ENCODE results near the gene PIGK. TPM values are rescaled to one million over a fixed set of nuclear protein-coding genes. Genes with fewer than 3 reads are reported as not detected.

The PIGK gene
- total and polyA plus RNA-seq, 10 of the 15 experiments (the other 5 are each of a cell fraction or from before 2014, with no cell fraction given) = 9.1 to 27.4 (median 16.9) TPM

DNA sequence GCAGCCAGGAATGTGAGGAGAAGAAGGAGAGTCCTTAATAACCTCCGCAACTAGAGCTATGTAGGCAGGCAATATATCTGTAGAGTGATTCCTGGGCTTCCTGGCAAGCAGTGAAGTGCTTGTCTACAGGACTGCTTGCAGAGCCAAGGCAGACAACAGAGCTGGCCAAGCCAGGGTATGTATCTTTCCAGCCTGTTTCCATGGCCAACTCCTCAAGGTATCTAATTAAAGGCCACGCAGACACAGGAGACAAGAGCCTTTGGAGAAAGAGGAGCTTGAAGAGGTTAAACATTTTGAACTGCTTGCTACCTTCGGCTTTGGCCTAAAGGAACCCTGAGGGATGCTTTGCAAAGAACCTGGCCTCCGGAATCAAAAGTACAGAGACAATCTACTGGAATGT, 137.4 kb downstream of the PIGK start:
- in situ Hi-C loops (cut with MboI) = no loop called here
- ATAC-seq = no peak
- H4K20me1 ChIP-seq (ENCODE audit: control insufficient read depth, insufficient read depth) = no peaks in the 10 kb centered on the region
- ChIA-PET SMC1A (ENCODE audit: uncharacterized antibody, unreplicated experiment) (interaction anchor here (1.0 to 1.3 kb wide), 3 partner anchors 15 to 130 kb away, joined by 3 to 5 read pairs (median 3); no protein-coding TSS in a partner anchor), CTCF (interaction anchor here (1.1 kb wide), 1 partner anchor 20 kb away, joined by 5 read pairs; no protein-coding TSS in a partner anchor), POLR2A (interaction anchor here (0.5 kb wide), 1 partner anchor 208 kb away, joined by 7 read pairs; no protein-coding TSS in a partner anchor), RAD21 (ENCODE audit: unreplicated experiment) (interaction anchor here (0.7 to 0.9 kb wide), 2 partner anchors 142 to 149 kb away, joined by 3 read pairs; no protein-coding TSS in a partner anchor)
- WGBS (ENCODE audit: insufficient coverage, insufficient replicate concordance, low lambda C conversion rate, missing lambda C conversion rate) = 51% methylated on average over 4 of the region's 4 CpGs
- intact Hi-C loops (cut with micrococcal nuclease; ENCODE audit: unreplicated experiment) = no loop called here
- no peak overlapping the region for H2AFZ ChIP-seq (ENCODE audit: control insufficient read depth, low read depth, low read length)
- no peak overlapping the region for H3K4me2 ChIP-seq (ENCODE audit: control insufficient read depth, insufficient read depth)
- no peaks in the 10 kb centered on the region for H3K4me1 ChIP-seq (ENCODE audit: control insufficient read depth, insufficient read depth, low read length)
- no peaks in the 10 kb centered on the region for H3K79me2 ChIP-seq (ENCODE audit: control insufficient read depth, insufficient read depth, low read length)
- H3K27ac ChIP-seq (ENCODE audit: control insufficient read depth, insufficient read depth) = no peak overlapping the region
- no peak for FAIRE-seq
- H3K27me3 ChIP-seq (replicated peaks in 1 of 2; ENCODE audit: control insufficient read depth in 2 of 2, insufficient read depth in 2 of 2, low read length in 1 of 2) = no peaks in the 10 kb centered on the region; a peak in 1 of 4 replicates
- H3K9me3 ChIP-seq (replicated peaks; ENCODE audit: control insufficient read depth, insufficient read depth, low read length) = no peaks in the 10 kb centered on the region
- DNase-seq (ENCODE audit: low read depth, low spot score) = no peak
- H3K9ac ChIP-seq (ENCODE audit: control insufficient read depth, insufficient read depth, low read length) = no peak overlapping the region
- no peaks in the 10 kb centered on the region for H3K36me3 ChIP-seq (ENCODE audit: control insufficient read depth in 2 of 2, insufficient read depth in 2 of 2, low read length in 1 of 2)
- no peak overlapping the region for H3K4me3 ChIP-seq
- no TSS peak for BruUV-seq (replicated peaks)
- TF ChIP-seq, protein P1, sequence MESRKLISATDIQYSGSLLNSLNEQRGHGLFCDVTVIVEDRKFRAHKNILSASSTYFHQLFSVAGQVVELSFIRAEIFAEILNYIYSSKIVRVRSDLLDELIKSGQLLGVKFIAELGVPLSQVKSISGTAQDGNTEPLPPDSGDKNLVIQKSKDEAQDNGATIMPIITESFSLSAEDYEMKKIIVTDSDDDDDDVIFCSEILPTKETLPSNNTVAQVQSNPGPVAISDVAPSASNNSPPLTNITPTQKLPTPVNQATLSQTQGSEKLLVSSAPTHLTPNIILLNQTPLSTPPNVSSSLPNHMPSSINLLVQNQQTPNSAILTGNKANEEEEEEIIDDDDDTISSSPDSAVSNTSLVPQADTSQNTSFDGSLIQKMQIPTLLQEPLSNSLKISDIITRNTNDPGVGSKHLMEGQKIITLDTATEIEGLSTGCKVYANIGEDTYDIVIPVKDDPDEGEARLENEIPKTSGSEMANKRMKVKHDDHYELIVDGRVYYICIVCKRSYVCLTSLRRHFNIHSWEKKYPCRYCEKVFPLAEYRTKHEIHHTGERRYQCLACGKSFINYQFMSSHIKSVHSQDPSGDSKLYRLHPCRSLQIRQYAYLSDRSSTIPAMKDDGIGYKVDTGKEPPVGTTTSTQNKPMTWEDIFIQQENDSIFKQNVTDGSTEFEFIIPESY (IDR thresholded peaks at IDR 0.05) = no peak
- TF ChIP-seq HDAC6 (IDR thresholded peaks at IDR 0.05; ENCODE audit: unreplicated experiment) (no peak), NBN (IDR thresholded peaks at IDR 0.05) (no peak), SUZ12 (IDR thresholded peaks at IDR 0.05; ENCODE audit: unreplicated experiment) (no peak), MYB (IDR thresholded peaks at IDR 0.05; ENCODE audit: borderline replicate concordance, low read depth, low read length) (no peak), NR2C1 (IDR thresholded peaks at IDR 0.05) (no peak), GATAD2B (conservative IDR thresholded peaks at IDR 0.05; ENCODE audit: low read depth) (no peak), RUNX3 (IDR thresholded peaks at IDR 0.05; ENCODE audit: low read length) (no peak), JUNB (IDR thresholded peaks at IDR 0.05) (no peak), MTA3 (IDR thresholded peaks at IDR 0.05; ENCODE audit: borderline replicate concordance, low read length) (no peak), MTA2 (IDR thresholded peaks at IDR 0.05; ENCODE audit: low read depth) (no peak), ESRRA (IDR thresholded peaks at IDR 0.05; ENCODE audit: low read length) (no peak), RFX5 (IDR thresholded peaks at IDR 0.05; ENCODE audit: low read depth, low read length) (no peak), BACH1 (IDR thresholded peaks at IDR 0.05; ENCODE audit: borderline replicate concordance) (no peak), ETV6 (conservative IDR thresholded peaks at IDR 0.05 in 1 of 2, IDR thresholded peaks at IDR 0.05 in 1 of 2; ENCODE audit: borderline replicate concordance in 1 of 2, low read depth in 1 of 2) (no peak), CHD2 (IDR thresholded peaks at IDR 0.05; ENCODE audit: borderline replicate concordance, low read depth, low read length) (no peak), YY1 (IDR thresholded peaks at IDR 0.05; ENCODE audit: low read depth, low read length) (no peak), SREBF2 (IDR thresholded peaks at IDR 0.05; ENCODE audit: low read length) (no peak)
- TF ChIP-seq, protein P2, sequence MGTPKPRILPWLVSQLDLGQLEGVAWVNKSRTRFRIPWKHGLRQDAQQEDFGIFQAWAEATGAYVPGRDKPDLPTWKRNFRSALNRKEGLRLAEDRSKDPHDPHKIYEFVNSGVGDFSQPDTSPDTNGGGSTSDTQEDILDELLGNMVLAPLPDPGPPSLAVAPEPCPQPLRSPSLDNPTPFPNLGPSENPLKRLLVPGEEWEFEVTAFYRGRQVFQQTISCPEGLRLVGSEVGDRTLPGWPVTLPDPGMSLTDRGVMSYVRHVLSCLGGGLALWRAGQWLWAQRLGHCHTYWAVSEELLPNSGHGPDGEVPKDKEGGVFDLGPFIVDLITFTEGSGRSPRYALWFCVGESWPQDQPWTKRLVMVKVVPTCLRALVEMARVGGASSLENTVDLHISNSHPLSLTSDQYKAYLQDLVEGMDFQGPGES (IDR thresholded peaks at IDR 0.05) = no peak
- TF ChIP-seq, protein P3, sequence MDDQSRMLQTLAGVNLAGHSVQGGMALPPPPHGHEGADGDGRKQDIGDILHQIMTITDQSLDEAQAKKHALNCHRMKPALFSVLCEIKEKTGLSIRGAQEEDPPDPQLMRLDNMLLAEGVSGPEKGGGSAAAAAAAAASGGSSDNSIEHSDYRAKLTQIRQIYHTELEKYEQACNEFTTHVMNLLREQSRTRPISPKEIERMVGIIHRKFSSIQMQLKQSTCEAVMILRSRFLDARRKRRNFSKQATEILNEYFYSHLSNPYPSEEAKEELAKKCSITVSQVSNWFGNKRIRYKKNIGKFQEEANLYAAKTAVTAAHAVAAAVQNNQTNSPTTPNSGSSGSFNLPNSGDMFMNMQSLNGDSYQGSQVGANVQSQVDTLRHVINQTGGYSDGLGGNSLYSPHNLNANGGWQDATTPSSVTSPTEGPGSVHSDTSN (IDR thresholded peaks at IDR 0.05; ENCODE audit: insufficient replicate concordance, low read depth, low read length) = no peak

Data from GM12878 (cell line).